Measurements from ENCODE around the gene MIOS. TPM values are rescaled to one million over a fixed set of nuclear protein-coding genes. Genes with fewer than 3 reads are reported as not detected.
"Not testable (repeated sequence)": the region's sequence is repeated elsewhere in the genome, so short reads cannot be mapped to it uniquely, and the experiment has no call there.

Gene MIOS
- total RNA-seq, 1 experiment from 2014 or later = 52.8 TPM

DNA sequence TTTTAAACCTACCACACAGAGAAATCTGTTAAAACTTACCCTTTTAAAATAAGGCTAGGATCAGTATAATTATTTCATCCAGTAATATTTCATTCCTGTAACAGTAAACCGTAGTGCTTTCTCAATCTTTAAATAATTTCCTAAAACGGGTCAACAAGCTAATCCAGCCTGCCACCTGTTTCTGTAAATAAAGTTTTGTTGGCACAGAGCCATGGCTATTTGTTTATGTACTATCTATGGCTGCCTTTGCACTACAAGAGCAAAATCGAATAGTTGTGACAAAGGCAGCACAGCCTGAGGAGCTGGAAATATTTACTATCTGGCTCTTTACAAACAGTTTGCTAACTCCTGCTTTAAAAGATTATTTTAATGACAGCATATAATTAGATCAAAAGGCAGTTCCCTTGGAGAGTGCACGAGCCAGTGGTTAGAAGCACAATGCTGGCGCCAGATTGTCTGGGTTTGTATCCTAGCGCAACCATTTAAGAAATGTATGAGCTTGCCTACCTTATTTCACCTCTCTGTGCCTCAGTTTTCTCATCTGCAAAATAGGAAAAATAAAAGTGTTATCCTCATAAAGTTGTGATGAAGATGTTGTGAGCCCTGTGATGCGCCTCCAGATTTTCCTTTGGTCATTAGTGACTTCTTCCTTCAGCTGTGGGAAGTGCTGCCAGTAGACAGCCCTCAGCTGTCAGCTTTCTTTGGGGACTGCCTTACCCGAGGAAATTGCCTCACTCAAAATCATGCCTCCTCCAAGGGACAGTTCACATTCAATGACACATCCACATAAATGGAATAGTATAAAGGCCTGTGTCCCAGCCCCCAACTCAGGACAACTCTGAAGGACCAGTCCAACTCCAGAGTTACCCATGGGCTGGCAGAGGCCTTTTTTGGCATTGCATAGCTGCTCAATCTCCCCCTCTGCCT, 11.8 kb upstream of the MIOS start:
- DNase-seq (ENCODE audit: low spot score) = no peak

DNA sequence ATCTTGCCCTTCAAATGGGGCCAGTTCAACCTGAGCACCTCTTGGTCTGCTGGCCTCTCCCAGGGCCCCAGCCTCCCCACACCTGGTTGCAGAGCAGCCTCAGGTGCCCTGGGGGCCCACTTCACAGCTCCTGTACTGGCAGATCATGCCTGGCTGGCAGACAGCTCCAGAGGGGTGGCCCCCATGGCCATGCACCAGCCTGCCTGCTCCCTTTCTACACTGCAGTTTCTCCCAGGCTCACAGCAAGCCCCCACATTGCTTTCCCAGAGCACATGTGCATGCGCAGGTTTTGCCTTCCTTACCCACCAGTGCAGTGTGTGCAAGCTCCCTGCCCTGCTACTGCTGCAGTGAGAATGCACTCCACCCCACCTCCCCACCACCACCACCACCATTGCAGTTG, 9.8 kb upstream of the MIOS start:
- DNase-seq (ENCODE audit: low spot score) = no peak

DNA sequence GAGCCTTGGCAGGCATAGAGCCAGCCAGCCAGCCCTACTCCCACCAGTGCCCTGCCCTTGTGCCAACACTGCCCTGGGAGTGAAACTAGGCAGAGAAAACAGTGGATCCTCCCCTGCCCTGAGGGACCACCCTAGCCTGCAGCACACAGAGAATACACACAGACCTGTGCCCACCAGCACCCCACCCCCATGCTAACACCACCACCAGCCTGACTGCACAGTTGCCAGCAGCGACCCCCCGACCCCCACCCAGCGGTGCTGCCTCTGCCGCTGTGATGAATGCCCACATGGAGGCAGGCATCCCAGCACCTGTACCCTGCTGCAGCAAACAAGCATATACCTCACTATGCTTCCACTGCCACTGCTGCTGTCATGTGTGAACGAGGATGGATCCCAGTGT, 9.4 kb upstream of the MIOS start:
- no peak for DNase-seq (ENCODE audit: low spot score)

DNA sequence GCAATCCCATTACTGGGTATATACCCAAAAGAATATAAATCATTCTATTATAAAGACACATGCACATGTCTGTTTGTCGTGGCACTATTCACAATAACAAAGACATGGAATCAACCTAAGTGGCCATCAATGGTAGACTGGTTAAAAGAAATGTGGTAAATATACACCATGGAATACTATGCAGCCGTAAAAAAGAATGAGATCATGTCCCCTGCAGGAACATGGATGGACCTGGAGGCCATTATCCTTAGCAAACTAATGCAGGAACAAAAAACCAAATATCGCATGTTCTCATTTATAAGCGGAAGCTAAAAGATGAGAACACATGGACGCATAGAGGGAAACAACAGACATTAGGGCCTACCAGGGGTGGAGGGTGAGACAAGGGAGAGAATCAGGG, 5.1 kb upstream of the MIOS start:
- DNase-seq (ENCODE audit: low spot score) = not testable (repeated sequence)

DNA sequence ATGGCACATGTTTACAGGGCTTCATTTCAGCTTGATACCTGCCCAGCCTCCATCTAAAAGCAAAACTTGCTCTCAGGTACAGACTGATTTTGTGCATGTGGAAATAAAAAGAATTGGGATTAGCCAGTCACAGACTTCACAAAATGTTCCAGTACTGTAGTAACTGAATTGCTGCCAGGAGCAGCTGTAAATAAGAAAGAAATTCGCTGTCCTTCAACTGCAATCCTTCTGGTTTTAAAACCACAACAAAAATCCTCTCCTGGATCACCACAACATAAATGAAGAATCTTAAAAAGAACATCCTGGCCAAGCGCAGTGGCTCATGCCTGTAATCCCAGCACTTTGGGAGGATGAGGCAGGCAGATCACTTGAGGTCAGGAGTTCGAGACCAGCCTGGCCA, 3.9 kb upstream of the MIOS start:
- DNase-seq (ENCODE audit: low spot score) = no peak

DNA sequence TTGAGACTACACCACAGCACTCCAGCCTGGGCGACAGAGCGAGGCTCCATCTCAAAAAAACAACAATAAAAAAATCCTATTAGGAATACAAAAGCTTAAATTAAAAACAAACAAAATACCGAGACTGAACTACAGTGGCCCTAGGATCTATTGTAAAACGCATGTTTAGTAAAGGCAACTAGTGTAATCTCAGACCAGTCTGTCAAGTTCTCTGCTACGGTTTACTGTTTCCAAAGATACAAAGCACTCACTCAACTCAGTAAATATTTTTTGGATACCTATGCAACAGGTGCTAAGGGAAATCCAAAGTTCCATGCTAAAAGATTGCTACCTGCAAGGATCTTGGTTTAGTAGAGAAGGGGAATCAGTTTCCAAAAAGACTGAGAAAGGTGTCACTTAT, 3.4 kb upstream of the MIOS start:
- no peak for DNase-seq (ENCODE audit: low spot score)

DNA sequence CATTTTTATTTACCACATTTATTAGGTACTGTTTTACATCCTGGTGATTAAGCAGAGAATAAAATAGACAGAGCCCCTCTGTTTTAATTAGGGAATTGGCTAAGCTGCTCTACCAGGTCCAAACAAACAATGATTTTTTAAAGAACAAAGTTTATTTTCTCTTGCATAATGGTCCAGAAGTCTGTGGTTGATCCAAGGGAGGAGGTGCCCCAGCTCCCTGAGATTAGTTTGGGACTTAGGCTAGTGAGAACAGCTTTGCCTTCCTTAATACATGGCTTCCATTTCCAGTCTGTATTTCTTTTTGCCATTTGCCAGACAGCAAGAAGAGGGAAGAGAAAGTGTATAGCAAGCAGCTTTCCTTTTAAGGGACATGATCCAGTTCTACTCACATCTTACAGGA, 2.9 kb upstream of the MIOS start:
- DNase-seq (ENCODE audit: low spot score) = no peak

DNA sequence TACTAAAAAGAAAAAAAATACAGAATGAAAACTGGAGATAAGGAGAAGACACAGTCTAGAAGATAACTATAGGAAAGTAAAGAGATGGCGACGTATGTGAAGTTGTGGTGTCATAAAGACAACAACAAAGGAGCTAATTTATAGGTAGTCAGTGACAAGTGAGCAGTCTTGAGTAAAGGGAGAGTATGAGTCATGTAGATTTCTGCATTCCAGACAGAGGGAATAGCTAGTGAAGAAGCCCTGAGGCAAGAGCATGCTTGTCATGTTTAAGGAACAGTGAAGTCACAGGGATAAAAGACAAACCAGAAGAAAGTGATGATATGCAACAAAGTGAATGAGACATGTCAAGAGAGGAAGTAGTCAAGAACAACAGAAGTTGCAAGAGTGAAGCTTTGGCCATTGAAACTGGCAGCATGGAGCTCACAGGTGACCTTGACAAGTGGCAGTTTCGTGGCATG, 2.3 kb upstream of the MIOS start:
- peak; percentile 80 for DNase-seq (ENCODE audit: low spot score)

DNA sequence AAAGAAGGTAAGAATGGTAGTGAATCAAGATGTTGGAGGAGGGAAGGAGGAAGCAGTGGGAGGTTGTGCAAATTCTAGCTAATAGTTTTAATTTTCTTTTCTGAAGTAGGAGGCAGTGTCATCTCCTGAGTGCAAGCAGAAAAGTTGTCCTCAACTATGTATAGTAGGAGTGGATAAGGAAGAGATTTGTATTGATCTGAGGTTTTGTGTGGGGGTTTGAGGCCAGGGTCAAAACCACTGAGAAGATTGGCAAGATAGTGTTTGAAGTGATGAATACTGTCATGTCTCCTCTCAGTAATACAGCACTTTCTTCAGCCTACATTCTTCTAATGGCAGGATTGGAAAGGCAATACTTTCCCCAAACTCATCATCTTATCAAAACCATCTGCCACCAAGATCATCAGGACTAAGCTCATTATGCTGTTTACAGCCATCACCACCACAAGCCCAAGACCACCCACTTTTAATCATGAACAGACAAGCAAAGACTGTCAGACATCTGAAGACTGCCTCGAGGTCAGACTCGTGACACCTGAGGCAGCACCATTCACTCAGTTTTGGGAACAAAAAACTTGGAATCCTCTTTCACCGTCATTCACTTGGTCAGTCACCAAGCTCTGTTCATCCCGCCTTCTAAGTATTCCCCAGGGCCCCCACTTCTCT, 1.5 kb upstream of the MIOS start:
- DNase-seq (ENCODE audit: low spot score) = no peak

DNA sequence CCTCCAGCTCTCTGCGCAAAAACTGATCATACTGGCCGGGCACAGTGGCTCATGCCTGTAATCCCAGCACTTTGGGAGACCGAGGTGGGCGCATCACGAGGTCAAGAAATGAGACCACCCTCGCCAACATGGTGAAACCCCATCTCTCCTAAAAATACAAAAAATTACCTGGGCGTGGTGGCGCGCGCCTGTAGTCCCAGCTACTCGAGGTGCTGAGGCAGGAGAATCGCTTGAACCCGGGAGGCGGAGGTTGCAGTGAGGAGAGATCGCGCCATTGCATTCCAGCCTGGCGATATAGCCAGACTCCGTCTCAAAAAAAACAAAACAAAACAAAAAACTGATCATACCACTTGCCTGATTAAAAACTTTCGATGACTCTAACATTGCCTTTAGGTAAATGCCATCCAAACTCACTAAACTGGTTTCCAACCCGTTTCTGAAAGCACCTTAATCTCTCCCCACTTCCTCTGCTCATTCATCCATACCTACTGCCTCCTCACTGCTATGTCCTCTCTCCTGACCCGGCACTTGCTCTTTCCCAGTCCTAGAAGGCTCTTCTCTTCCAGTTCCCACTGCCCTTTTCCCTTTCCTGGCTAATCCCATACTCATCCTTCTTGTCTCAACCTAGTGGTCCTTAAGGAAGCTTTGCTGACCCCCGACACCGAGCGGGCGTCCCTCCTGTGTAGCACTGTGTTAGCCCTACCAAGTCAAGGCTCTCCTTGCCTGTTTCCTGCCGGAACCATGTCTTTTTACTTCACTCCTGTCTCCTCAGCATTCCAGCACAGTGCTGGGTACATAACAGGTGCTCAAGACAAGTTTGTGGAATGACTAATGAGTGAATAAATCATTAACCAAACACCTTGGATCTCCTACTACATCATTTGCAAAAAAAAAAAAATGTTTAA, 686 bp upstream of the MIOS start:
- DNase-seq (ENCODE audit: low spot score) = peak; percentile 35

DNA sequence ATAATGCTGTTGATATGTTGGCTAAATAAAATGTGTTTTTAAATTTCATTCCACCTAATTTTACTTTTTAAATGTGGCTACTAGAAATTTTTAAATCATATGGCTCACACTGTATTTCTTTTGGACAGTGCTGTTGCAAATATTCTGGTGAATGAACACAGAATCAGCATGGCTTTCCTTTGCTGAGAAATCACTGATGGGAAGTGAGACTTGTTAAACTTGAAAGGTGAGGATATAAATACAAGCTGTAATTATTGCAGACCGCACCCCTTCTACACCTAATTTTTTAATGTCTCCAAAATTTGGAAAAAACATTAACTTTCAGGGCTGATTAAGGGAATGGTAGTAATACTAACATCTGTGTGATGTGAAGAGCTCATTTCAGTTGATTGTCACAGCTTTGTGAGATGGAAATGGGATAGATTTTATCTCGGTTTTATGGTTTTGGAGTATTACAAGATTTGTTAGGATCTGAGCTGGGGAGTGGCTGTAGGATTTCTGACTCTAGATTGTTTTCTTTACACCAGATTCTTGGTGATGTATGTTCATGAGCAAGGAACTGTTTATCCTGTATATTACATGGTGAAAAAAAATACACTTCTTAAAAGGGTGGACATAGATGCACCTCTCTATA, 1.3 kb downstream of the MIOS start:
- DNase-seq (ENCODE audit: low spot score) = no peak

DNA sequence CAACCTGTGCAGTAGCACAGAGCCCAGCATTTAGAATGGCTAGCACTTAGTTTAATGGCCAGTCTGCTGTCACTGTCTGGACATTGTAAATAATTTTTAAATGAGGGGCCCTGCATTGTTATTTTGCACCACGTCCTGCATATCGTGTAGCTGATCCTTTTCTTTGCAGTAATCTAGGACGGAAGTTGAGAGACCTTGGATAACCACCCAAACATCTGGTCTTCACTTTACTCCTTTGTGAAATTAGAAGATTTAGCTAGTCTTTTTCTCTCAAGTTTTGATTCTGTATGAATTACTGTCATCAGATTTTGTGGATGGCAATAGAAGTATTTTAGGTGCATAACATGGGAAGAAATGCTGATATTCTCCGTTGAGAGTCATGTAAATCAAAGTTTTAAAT, 1.9 kb downstream of the MIOS start:
- DNase-seq (ENCODE audit: low spot score) = no peak

DNA sequence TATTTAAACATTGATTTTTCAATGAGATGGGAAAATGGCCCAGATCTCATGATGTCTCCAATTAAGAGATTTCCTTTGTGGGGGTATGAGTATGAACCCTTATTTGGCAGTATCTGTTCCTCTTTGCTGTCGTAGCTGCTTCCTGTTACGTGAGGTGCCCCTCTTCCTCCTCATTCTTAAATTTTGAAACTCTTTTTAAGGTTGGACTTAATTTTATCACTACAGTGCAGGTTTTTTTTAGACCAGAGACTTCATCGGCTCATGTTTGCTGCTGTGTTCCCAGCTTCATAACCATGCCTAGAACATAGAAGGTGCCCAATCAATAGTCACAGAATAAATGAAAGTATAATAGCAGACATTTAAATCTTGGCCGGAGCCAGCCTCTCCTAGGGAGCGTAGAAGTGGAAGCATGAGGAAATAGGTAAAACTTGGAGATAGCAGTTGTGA, 2.4 kb downstream of the MIOS start:
- DNase-seq (ENCODE audit: low spot score) = no peak

DNA sequence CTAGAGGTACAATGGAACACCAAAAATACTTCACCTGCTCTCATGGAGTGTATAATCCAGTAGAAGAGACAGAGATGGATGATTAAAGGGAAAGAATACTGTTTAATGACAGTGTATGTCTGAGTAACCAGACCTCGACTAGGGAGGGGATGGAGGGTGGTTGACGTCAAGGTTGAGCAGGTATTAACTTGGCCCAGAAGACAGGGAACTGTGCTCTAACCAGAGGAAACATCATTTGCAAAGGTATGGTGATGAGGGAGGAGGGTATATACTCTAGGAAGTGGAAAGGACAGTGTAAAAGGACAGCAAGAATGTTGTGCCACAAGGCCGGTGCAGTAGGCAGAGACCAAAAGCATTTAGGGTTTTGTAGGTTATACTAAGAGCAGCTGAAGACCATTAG, 2.9 kb downstream of the MIOS start:
- no peak for DNase-seq (ENCODE audit: low spot score)

DNA sequence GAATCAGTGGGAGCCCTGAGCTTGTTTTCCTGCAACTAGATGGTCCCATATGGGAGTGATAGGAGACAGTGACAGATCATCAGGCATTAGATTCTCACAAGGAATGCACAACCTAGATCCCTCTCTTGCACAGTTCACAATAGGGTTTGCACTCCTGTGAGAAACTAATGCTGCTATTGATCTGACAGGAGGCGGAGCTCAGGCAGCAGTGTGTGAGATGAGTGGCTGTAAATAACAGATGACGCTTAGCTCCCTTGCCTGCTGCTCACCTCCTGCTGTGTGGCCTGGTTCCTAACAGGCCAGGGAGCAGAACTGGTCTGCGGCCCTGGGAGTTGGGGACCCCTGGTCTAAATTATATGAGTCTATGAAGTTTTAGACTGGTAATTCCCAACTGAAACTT, 3.9 kb downstream of the MIOS start:
- no peak for DNase-seq (ENCODE audit: low spot score)

DNA sequence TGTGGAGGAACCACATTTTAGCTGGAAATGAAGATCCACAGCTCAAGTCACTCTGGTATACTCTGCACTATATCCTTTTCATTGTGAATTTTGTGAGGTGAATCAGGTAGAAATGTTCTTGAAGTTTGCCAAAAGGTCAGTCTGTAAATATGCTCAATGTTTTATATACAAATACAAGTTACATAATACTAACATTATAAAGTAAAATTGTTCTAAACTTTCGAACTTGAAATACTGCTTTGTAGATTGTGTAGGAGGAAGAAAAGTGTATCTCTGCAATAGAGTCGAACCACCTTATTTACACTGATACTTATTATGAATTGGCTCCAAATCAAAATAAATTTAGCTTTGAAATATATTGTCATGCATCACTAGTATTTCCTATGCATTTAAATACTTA, 7.0 kb downstream of the MIOS start:
- DNase-seq (ENCODE audit: low spot score) = no peak

DNA sequence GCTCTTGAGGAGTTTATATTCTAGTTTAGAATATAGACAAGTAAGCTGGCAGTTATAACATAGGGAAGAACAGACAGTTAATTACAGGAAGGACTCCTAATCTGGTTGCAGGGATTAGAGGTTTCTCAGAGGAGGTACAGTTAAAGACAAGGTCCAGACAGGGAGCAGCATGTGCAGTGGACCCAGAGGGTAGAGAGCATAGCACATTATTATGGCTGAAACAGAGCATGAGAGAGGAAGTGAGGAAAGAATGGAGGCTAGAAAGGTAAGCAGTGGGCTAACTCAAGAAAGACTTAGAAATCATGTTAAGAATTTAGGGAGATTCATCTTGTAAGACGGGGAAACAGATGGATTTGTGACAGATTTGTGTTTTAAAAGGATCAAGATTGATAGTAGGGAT, 9.7 kb downstream of the MIOS start:
- DNase-seq (ENCODE audit: low spot score) = no peak

DNA sequence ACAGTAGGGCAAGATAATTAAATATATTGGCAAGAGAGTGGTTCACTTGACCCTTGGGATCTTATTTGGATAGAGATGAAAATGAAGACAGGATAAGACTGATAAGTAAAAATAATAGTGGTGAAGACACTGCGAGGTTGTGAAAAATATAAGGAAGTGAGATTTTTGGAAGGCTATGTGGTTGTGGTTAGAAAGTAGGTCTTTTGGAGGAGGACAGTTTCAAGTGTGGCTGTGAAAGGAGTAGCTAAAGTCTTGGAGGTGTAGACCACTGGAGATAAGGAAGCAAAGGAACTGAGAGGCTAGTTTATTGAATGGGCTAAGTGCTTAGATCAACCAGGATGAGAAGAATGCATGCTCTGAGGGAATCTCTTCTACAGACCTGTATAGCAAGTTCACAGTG, 11.2 kb downstream of the MIOS start:
- DNase-seq (ENCODE audit: low spot score) = no peak

DNA sequence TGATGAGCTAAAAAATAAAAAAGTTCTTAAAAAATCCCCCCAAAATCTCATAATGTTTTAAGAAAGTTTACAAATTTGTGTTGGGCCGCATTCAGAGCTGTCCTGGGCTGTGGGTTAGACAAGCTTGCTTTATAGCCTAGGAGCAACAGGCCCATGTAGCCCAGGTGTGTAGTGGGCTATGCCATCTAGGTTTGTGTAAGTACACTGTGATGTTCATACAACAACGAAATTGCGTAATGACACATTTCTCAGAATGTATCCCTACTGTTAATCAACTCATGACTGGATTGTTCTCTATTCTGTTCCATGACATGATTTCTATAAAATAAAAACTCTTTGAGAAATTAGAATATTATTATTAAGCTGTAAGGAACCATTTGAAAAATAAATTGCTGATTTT, 13.0 kb downstream of the MIOS start:
- DNase-seq (ENCODE audit: low spot score) = no peak

DNA sequence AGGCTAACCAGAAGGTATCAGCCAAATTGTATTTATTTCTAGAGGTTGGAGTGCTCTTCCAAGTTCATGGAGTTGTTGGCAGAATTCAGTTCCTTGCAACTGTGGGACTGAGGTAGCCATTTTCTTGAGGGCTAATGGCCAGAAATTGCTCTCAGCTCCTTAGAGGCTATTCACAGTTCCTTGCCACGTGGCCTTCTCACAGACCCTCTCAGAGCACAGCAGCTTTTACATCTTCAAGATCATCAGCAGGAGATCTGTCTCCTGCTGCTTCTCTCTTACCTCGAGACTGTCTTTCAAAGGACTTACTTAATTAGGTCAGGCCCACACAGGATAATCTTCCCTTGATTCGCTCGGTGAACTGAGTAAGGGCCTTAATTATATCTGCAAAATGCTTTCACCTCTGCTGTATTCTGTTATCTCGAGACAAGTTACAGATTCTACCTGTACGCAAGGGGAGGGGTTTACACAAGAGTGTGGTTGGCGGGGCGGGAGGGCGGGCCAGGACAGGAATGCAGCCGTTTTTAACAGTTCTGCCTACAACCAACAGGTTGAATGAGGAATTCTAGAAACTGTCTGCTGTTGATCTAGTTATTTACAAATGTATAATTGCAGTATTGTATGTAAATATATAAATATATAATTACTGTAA, 15.0 kb downstream of the MIOS start:
- no peak for DNase-seq (ENCODE audit: low spot score)

DNA sequence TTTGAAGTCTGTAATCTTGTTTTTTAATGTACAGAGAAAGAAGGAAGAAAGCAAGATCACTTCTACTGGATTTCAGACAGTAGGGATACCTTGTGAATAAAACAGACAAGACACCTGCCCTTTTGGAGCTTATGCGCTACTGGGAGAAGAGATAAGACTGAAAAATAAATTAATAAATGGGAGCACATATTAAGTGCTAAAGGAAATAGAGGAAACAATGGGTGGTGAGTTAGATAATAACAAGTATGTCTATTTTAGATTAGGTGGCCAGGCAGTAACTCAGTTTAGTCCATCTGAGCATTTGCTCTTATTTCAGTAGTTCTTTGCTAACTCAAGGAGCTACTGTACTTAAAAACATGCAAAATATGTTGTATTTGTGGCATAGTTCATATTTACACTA, 15.9 kb downstream of the MIOS start:
- DNase-seq (ENCODE audit: low spot score) = no peak
